ENCODE data around the gene USP6NL.

- TF ChIP-seq CTCF (IDR thresholded peaks at IDR 0.05; ENCODE audit: control extremely low read depth in 1 of 3, insufficient read depth in 1 of 3, low read depth in 1 of 3, low read length in 3 of 3) (no peak), POU5F1 (IDR thresholded peaks at IDR 0.05; ENCODE audit: low read depth, low read length) (no peak), GABPA (IDR thresholded peaks at IDR 0.05; ENCODE audit: borderline replicate concordance, insufficient read depth, low read length) (no peak), SIN3A (conservative IDR thresholded peaks at IDR 0.05 in 1 of 2, IDR thresholded peaks at IDR 0.05 in 1 of 2; ENCODE audit: low read depth in 1 of 2, low read length in 2 of 2) (no peak), TAF1 (IDR thresholded peaks at IDR 0.05; ENCODE audit: low read depth, low read length) (no peak), EP300 (IDR thresholded peaks at IDR 0.05; ENCODE audit: borderline replicate concordance in 1 of 2, low read depth in 2 of 2, low read length in 2 of 2) (no peak), YY1 (IDR thresholded peaks at IDR 0.05; ENCODE audit: low read depth, low read length) (no peak), SRF (IDR thresholded peaks at IDR 0.05; ENCODE audit: low read depth, low read length) (no peak), CHD7 (IDR thresholded peaks at IDR 0.05; ENCODE audit: insufficient replicate concordance, low read length) (no peak), SP1 (IDR thresholded peaks at IDR 0.05; ENCODE audit: low read depth, low read length) (no peak), POLR2A (IDR thresholded peaks at IDR 0.05; ENCODE audit: control extremely low read depth in 1 of 2, low read depth in 2 of 2, low read length in 2 of 2) (no peak), RAD21 (IDR thresholded peaks at IDR 0.05 in 1 of 2, conservative IDR thresholded peaks at IDR 0.05 in 1 of 2; ENCODE audit: low read depth in 2 of 2, low read length in 2 of 2) (no peak)
These were observed 14.6 kb upstream of the USP6NL start for GRCh38 chr10:11626071-11626470.
